HEK293T (cell line): ENCODE data around the gene LRRTM4.

Source experiments
- CTCF ChIA-PET: fragments of 350-600 bp; formaldehyde crosslinking; extraction: SDS; loops from one replicate; lab custom pipeline; 2021; ENCODE audit warnings: antibody characterized with exemption, inconsistent platforms; lab: Yijun Ruan, JAX
- POLR2A ChIA-PET: fragments of 350-600 bp; formaldehyde crosslinking; extraction: SDS; loops from one replicate; lab custom pipeline; 2020; ENCODE audit warnings: antibody characterized with exemption, inconsistent platforms; lab: Yijun Ruan, JAX
- DNase-seq: peaks from one replicate; pipeline ENCODE4 v3.0.0; 2012; ENCODE audit warnings: mixed read lengths; ENCODE audit errors: extremely low spot score
- ARNT ChIP-seq: fragments of 450-650 bp; IDR thresholded peaks from 2 replicates; pipeline ENCODE4 v1.6.1; 2017; ENCODE audit warnings: mild to moderate bottlenecking
- BHLHE40 ChIP-seq: fragments of 450-650 bp; IDR thresholded peaks from 2 replicates; pipeline ENCODE4 v1.6.1; 2016; ENCODE audit warnings: mild to moderate bottlenecking, moderate library complexity, borderline replicate concordance
- CTBP1 ChIP-seq: fragments of 450-650 bp; IDR thresholded peaks from 2 replicates; pipeline ENCODE4 v1.6.1; 2016; ENCODE audit warnings: borderline replicate concordance
- ELF4 ChIP-seq: fragments of 450-650 bp; IDR thresholded peaks from 2 replicates; pipeline ENCODE4 v1.6.1; 2017; ENCODE audit warnings: antibody characterized with exemption
- FOXA1 ChIP-seq: fragments of 450-650 bp; IDR thresholded peaks from 2 replicates; pipeline ENCODE4 v1.6.1; 2016; ENCODE audit warnings: mild to moderate bottlenecking
- FOXK2 ChIP-seq: fragments of 450-650 bp; IDR thresholded peaks from 2 replicates; pipeline ENCODE4 v1.6.1; 2016; ENCODE audit warnings: mild to moderate bottlenecking
- FOXM1 ChIP-seq: fragments of 450-650 bp; IDR thresholded peaks from 2 replicates; pipeline ENCODE4 v1.6.1; 2017; ENCODE audit warnings: mild to moderate bottlenecking, borderline replicate concordance
- HDGF ChIP-seq: fragments of 450-650 bp; IDR thresholded peaks from 2 replicates; pipeline ENCODE4 v1.6.1; 2017; ENCODE audit warnings: antibody characterized with exemption, borderline replicate concordance
- L3MBTL2 ChIP-seq: fragments of 450-650 bp; conservative IDR thresholded peaks from 2 replicates; pipeline ENCODE4 v1.6.1; 2016; ENCODE audit warnings: mild to moderate bottlenecking
- LEF1 ChIP-seq: fragments of 450-650 bp; IDR thresholded peaks from 2 replicates; pipeline ENCODE4 v1.6.1; 2017; ENCODE audit warnings: mild to moderate bottlenecking, borderline replicate concordance
- NFRKB ChIP-seq: fragments of 450-650 bp; IDR thresholded peaks from 2 replicates; pipeline ENCODE4 v1.6.1; 2016; ENCODE audit warnings: mild to moderate bottlenecking, moderate library complexity
- SP1 ChIP-seq: fragments of 450-650 bp; IDR thresholded peaks from 2 replicates; pipeline ENCODE4 v1.6.1; 2017
- SUZ12 ChIP-seq: fragments of 450-650 bp; IDR thresholded peaks from 2 replicates; pipeline ENCODE4 v1.6.1; 2016; ENCODE audit warnings: mild to moderate bottlenecking
- TARDBP ChIP-seq: fragments of 450-650 bp; IDR thresholded peaks from 2 replicates; pipeline ENCODE4 v1.6.1; 2016
- ZNF384 ChIP-seq: fragments of 450-650 bp; IDR thresholded peaks from 2 replicates; pipeline ENCODE4 v1.6.1; 2016
- TF ChIP-seq, protein P1 (sequence below): fragments of 450-650 bp; IDR thresholded peaks from 2 replicates; pipeline ENCODE4 v1.6.1; 2016

The LRRTM4 gene

GRCh38 chr2:76977846-76978727, 544.1 kb downstream of the LRRTM4 start:
- no peak for TF ChIP-seq SUZ12
- TF ChIP-seq FOXA1 = no peak
- TF ChIP-seq ZNF384 = no peak
- no peak for TF ChIP-seq ARNT
- CTCF ChIA-PET = no interaction called here
- POLR2A ChIA-PET = no interaction called here
- DNase-seq = no peak

GRCh38 chr2:76975752-76976151, 546.4 kb downstream of the LRRTM4 start:
- CTCF ChIA-PET = no interaction called here
- POLR2A ChIA-PET = no interaction called here
- DNase-seq = no peak
- TF ChIP-seq LEF1 (no peak), SP1 (no peak), FOXK2 (no peak), BHLHE40 (no peak), NFRKB (no peak), ELF4 (no peak), ARNT (no peak)

GRCh38 chr2:76973610-76974009, 548.6 kb downstream of the LRRTM4 start:
- POLR2A ChIA-PET = no interaction called here
- TF ChIP-seq LEF1 = no peak
- TF ChIP-seq FOXM1 = no peak
- no peak for TF ChIP-seq SUZ12
- TF ChIP-seq ZNF384 = no peak
- TF ChIP-seq ELF4 = no peak
- no peak for TF ChIP-seq FOXK2
- no peak for TF ChIP-seq SP1
- no peak for TF ChIP-seq BHLHE40
- DNase-seq = no peak
- CTCF ChIA-PET = no interaction called here

DNA sequence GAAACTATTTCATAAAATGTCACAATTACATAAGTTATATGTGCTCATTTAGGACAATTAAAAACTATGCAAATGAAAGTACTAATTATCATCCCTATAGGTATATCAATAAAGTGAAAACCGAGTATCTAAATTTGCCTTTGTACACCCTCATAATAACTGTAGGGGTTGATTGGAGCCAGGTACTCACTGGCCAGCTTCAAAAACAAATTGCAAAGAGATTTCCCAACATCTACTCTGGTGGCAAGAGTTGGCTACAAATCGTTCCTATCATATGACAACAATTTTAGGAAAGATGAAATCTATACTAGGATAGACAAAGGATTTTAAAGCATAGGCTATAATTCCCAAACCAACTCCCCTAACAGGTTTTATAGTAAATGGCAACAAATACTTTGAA, 556.4 kb downstream of the LRRTM4 start:
- ChIA-PET POLR2A (no interaction called here), CTCF (no interaction called here)
- TF ChIP-seq TARDBP (no peak), HDGF (no peak), FOXA1 (no peak), FOXM1 (no peak), NFRKB (no peak), CTBP1 (no peak), SP1 (no peak), LEF1 (no peak), SUZ12 (no peak), FOXK2 (no peak), ARNT (no peak)
- TF ChIP-seq, protein P1, sequence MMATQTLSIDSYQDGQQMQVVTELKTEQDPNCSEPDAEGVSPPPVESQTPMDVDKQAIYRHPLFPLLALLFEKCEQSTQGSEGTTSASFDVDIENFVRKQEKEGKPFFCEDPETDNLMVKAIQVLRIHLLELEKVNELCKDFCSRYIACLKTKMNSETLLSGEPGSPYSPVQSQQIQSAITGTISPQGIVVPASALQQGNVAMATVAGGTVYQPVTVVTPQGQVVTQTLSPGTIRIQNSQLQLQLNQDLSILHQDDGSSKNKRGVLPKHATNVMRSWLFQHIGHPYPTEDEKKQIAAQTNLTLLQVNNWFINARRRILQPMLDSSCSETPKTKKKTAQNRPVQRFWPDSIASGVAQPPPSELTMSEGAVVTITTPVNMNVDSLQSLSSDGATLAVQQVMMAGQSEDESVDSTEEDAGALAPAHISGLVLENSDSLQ = no peak
- no peak for DNase-seq

DNA sequence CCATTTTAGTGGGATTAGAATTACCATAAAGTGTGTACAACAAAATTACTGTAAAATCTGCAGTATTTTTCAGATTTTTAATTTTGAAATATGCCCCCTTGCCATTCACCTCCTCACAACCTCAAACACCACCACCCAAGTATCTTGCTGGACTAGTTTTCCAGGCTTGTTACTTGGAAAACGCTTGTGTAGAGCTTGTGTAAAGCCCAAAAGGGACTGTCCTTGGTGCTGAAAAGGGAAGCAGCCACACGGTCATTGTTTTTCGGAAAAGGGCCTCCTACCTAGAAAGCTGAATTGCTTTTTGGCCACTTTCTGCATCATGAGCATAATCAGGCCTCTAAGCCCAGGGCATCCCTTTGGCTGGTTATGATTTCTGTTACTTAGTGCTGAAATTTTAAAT, 563.4 kb downstream of the LRRTM4 start:
- ChIA-PET POLR2A (no interaction called here), CTCF (no interaction called here)
- TF ChIP-seq NFRKB (no peak), CTBP1 (no peak), L3MBTL2 (no peak), FOXM1 (no peak), TARDBP (no peak), SP1 (no peak), FOXA1 (no peak), LEF1 (no peak), ELF4 (no peak), ZNF384 (no peak), ARNT (no peak)
- TF ChIP-seq, protein P1 = no peak
- peak; percentile 6 for DNase-seq

DNA sequence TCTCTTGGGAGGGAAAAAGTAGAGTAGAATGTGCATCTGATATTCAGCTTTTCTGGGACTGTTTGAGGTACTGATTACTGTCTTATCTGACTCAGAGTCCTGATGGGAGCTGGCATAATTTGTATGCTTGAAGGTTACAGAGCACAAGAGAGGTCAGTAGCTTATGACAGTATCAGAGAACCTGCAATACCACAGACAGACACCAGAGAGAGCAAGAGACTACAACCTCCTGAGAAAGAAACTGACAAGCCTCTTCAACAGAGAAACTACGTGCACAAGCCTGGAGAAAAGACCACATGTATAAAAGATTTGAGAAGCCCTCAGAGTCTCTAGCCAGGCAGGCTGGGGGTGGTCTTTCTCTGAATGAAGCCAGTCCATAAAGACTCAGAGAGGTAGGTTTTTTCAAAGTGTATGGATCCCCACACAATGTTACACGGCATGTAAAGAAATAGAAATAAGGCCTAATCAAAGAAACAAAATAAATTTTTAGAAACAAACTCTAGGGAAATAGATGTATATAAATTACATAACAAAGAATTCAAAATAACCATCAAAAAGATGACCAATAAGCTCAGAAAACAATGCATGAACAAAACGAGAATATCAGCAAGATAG, 568.3 kb downstream of the LRRTM4 start:
- peak; percentile 45 for DNase-seq
- no peak for TF ChIP-seq TARDBP
- CTCF ChIA-PET = interaction anchor here (0.6 kb wide), 1 partner anchor 30 kb away, joined by 3 read pairs; no protein-coding TSS in a partner anchor
- POLR2A ChIA-PET = no interaction called here

- TF ChIP-seq, protein P1 = no peak
- no peak for TF ChIP-seq ZNF384
- TF ChIP-seq TARDBP = no peak
- no peak for TF ChIP-seq SP1
- no peak for TF ChIP-seq CTBP1
- TF ChIP-seq ELF4 = no peak
- TF ChIP-seq FOXK2 = no peak
- TF ChIP-seq FOXA1 = no peak
- no peak for TF ChIP-seq SUZ12
- POLR2A ChIA-PET = no interaction called here
- CTCF ChIA-PET = no interaction called here
- DNase-seq = no peak
Measured at GRCh38 chr2:76946631-76947145, 575.5 kb downstream of the LRRTM4 start.
